ENCODE data around the gene JMJD1C. TPM values are rescaled to one million over a fixed set of nuclear protein-coding genes. Genes with fewer than 3 reads are reported as not detected.

The JMJD1C gene
- total RNA-seq, 1 donor from 2014 or later, result 34.6 TPM

DNA sequence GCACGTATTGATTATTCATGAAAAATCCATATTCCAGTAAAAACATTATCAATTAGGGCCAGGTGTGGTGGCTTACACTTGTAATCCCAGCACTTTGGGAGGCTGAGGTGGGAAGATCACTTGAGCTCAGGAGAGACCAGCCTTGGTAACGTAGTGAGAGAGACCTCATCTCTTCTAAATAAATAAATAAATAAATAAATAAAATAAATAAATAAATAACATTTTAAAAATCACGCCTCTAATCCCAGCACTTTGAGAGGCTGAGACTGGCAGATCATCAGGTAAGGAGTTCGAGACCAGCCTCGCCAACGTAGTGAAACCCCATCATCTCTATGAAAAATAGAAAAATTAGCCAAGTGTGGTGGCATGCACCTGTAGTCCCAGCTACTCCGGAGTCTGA is 300.5 kb downstream of the JMJD1C start:
- Histone ChIP-seq H3K4me1 (peaks cover 22% of the 10 kb centered on the region), H3K9me3 (replicated peaks) (no peaks in the 10 kb centered on the region), H3K4me3 (no peak overlapping the region), H3K27ac (replicated peaks) (no peak overlapping the region), H3K27me3 (ENCODE audit: low read depth) (no peaks in the 10 kb centered on the region), H3K36me3 (peaks cover 16% of the 10 kb centered on the region)
- intact Hi-C loops (cut with micrococcal nuclease), result no loop called here
- DNase-seq, result no peak
- TF ChIP-seq, protein P1, sequence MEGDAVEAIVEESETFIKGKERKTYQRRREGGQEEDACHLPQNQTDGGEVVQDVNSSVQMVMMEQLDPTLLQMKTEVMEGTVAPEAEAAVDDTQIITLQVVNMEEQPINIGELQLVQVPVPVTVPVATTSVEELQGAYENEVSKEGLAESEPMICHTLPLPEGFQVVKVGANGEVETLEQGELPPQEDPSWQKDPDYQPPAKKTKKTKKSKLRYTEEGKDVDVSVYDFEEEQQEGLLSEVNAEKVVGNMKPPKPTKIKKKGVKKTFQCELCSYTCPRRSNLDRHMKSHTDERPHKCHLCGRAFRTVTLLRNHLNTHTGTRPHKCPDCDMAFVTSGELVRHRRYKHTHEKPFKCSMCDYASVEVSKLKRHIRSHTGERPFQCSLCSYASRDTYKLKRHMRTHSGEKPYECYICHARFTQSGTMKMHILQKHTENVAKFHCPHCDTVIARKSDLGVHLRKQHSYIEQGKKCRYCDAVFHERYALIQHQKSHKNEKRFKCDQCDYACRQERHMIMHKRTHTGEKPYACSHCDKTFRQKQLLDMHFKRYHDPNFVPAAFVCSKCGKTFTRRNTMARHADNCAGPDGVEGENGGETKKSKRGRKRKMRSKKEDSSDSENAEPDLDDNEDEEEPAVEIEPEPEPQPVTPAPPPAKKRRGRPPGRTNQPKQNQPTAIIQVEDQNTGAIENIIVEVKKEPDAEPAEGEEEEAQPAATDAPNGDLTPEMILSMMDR (IDR thresholded peaks at IDR 0.05; ENCODE audit: borderline replicate concordance), result no peak

DNA sequence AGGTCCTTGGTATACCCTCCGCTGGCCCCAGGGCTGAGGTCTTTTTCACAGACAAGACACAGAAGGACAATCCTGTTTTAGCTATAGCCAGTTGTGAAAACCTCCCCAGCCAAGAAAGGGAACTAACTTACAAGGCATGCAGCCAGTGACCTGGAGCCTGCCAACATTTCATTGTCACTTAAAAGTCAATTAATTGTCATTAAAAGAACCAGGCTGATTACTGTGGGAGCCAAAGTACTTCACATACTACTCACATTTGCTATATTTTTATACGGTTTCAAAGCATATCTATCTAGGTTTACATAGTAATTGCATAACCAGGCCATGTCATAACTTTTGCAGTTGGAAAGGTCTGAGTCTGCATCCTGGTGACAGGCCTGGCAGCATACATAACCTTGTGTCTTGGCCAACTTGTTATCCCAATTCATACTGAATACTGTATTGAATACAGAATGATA is 301.6 kb downstream of the JMJD1C start:
- TF ChIP-seq, protein P1 (IDR thresholded peaks at IDR 0.05; ENCODE audit: borderline replicate concordance), result no peak
- Histone ChIP-seq H3K36me3 (peaks cover 6% of the 10 kb centered on the region), H3K4me1 (peaks cover 19% of the 10 kb centered on the region), H3K4me3 (no peak overlapping the region), H3K27ac (replicated peaks) (peak overlapping the region; percentile 58), H3K9me3 (replicated peaks) (no peaks in the 10 kb centered on the region), H3K27me3 (ENCODE audit: low read depth) (no peaks in the 10 kb centered on the region)
- intact Hi-C loops (cut with micrococcal nuclease), result no loop called here
- no peak for DNase-seq

DNA sequence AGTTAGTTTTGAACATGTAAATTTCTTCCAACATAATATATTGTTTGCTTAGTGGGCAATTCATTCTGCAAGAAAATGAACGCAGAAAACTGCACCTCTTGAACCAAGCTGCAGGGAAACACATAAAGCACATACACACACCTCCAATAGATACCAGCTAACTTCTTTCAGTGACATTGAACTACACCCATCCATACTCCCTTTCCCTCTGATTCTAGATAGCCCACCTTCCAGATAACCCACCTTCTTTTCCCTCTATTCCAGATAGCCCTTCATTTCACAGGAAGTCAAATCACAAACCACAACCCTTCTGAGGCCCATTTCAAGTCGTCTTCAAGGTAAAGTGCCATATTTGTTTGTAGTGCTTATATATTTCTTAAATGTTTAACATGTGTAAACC is 304.2 kb downstream of the JMJD1C start:
- Histone ChIP-seq H3K4me3 (no peak overlapping the region), H3K27ac (replicated peaks) (no peak overlapping the region), H3K4me1 (peaks cover 21% of the 10 kb centered on the region), H3K27me3 (ENCODE audit: low read depth) (no peaks in the 10 kb centered on the region), H3K9me3 (replicated peaks) (no peaks in the 10 kb centered on the region), H3K36me3 (peaks cover 6% of the 10 kb centered on the region)
- intact Hi-C loops (cut with micrococcal nuclease), result loop anchor here (2.0 kb wide), 1 partner anchor 559 kb away; no protein-coding TSS in a partner anchor
- TF ChIP-seq, protein P1 (IDR thresholded peaks at IDR 0.05; ENCODE audit: borderline replicate concordance), result no peak
- no peak for DNase-seq

DNA sequence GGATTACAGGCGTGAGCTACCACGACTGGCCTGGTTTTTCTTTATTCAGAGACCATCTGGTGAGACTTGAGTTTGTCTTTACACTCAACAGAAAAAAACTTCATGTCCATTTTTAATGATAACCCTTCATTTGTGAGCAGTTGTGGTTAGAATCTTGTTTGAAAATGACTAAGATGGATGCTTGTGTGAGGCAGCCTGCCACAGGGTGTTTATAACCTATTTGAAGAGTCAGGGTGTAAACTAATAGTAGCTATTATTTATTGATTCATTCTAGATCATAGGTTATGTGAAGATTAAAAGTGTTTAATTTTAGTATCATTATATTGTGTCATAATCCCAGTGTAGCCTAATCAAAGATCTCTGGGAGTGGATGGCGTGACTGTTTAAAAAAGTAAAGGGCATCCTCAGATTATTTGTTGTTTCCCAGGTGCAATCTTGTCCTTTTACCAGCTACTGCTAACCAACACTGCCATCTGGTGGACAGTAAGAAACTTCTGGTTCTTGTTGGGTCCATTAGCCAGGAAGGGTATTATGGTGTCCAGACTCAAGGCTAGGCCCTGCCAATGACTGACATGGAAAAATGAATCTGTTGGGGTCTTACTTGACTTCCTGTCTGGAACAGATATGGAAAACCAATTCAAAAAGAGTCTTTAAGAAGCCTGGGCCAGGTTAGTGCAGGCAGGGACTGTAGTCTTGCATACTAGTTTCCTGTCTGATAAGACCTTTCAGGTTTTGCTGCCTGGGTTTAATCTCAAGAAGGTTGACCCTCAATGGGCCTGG is 307.7 kb downstream of the JMJD1C start:
- DNase-seq, result no peak
- Histone ChIP-seq H3K27me3 (ENCODE audit: low read depth) (no peaks in the 10 kb centered on the region), H3K4me1 (peaks cover 20% of the 10 kb centered on the region), H3K4me3 (no peak overlapping the region), H3K27ac (replicated peaks) (no peak overlapping the region), H3K36me3 (peaks cover 21% of the 10 kb centered on the region), H3K9me3 (replicated peaks) (no peaks in the 10 kb centered on the region)
- intact Hi-C loops (cut with micrococcal nuclease), result loop anchor here (10.0 kb wide), 1 partner anchor 563 kb away; no protein-coding TSS in a partner anchor
- TF ChIP-seq, protein P1 (IDR thresholded peaks at IDR 0.05; ENCODE audit: borderline replicate concordance), result peak; percentile 85

DNA sequence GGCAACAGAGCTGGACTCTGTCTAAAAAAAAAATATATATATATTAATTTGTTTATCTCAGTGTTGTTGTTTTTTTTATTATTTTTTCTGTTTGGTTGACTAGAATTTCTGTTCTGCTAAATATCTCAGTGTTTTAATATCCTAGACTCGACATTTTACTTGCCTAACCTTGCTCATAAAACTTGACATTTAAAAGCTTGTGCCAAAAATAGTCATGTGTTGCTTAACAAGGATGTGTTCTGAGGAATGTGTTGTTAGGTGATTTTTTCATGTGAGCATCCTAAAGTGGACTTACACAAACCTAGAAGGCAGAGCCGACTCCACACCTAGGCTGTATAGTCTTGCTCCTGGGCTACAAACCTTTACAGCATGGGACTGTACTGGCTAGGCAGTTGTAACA is 309.5 kb downstream of the JMJD1C start:
- Histone ChIP-seq H3K27ac (replicated peaks) (no peak overlapping the region), H3K4me1 (peaks cover 20% of the 10 kb centered on the region), H3K36me3 (peaks cover 36% of the 10 kb centered on the region), H3K9me3 (replicated peaks) (no peaks in the 10 kb centered on the region), H3K27me3 (ENCODE audit: low read depth) (no peaks in the 10 kb centered on the region), H3K4me3 (no peak overlapping the region)
- TF ChIP-seq, protein P1 (IDR thresholded peaks at IDR 0.05; ENCODE audit: borderline replicate concordance), result no peak
- no peak for DNase-seq
- intact Hi-C loops (cut with micrococcal nuclease), result loop anchor here (10.0 kb wide), 1 partner anchor 561 kb away; no protein-coding TSS in a partner anchor
